GM12891 (cell line): ENCODE measurements around the gene KRT6A.

Experiments
- DNase-seq: peaks from one replicate; pipeline ENCODE4 v3.0.0; 2011; ENCODE audit warnings: low spot score; ENCODE audit not compliant: insufficient read length
- FAIRE-seq: peaks from 2 replicates; lab custom pipeline; 2011; peaks lifted over from hg19 to GRCh38; lab: Jason Lieb, UNC
- PAX5 ChIP-seq: IDR thresholded peaks from 2 replicates; pipeline ENCODE4 v1.6.1; 2011; ENCODE audit warnings: low read length, moderate library complexity, mild to moderate bottlenecking; ENCODE audit not compliant: insufficient read depth, severe bottlenecking
- POLR2A ChIP-seq: IDR thresholded peaks from 2 replicates; pipeline ENCODE4 v1.6.1; 2011; ENCODE audit warnings: low read depth, low read length, control low read depth
- POLR2AphosphoS5 ChIP-seq: IDR thresholded peaks from 2 replicates; pipeline ENCODE4 v1.6.1; 2011; ENCODE audit warnings: low read depth, low read length, control low read depth
- POU2F2 ChIP-seq: IDR thresholded peaks from 2 replicates; pipeline ENCODE4 v1.6.1; 2011; ENCODE audit warnings: low read depth, mild to moderate bottlenecking, control low read depth, low read length, moderate library complexity
- SPI1 ChIP-seq: IDR thresholded peaks from 2 replicates; pipeline ENCODE4 v1.6.1; 2011; ENCODE audit warnings: low read depth, low read length, control low read depth
- TAF1 ChIP-seq: IDR thresholded peaks from 2 replicates; pipeline ENCODE4 v1.6.1; 2011; ENCODE audit warnings: low read depth, low read length, control low read depth

The KRT6A gene

DNA sequence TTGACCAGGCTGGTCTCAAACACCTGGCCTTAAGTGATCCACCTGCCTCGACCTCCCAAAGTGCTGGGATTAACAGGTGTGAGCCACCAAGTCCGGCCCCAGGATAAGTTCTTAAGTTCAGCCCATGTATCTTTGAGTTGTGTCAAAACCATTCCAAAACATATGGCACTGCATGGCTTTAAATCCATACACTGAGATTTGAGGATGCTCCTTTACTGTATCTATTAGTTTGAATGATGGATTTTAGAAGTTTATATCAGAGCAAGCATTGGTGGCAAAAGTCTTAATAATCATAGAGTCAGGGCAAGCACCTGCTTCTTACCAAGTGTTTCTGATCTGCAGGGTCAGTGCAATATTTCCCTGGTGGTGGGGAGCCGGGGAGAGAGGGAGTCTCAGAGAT is 47.2 kb downstream of the KRT6A start:
- FAIRE-seq (no peak), DNase-seq (no peak)
- TF ChIP-seq POU2F2 = no peak
- TF ChIP-seq PAX5 = no peak
- TF ChIP-seq TAF1 = no peak
- TF ChIP-seq POLR2A = no peak
- TF ChIP-seq POLR2AphosphoS5 = no peak
- no peak for TF ChIP-seq SPI1

DNA sequence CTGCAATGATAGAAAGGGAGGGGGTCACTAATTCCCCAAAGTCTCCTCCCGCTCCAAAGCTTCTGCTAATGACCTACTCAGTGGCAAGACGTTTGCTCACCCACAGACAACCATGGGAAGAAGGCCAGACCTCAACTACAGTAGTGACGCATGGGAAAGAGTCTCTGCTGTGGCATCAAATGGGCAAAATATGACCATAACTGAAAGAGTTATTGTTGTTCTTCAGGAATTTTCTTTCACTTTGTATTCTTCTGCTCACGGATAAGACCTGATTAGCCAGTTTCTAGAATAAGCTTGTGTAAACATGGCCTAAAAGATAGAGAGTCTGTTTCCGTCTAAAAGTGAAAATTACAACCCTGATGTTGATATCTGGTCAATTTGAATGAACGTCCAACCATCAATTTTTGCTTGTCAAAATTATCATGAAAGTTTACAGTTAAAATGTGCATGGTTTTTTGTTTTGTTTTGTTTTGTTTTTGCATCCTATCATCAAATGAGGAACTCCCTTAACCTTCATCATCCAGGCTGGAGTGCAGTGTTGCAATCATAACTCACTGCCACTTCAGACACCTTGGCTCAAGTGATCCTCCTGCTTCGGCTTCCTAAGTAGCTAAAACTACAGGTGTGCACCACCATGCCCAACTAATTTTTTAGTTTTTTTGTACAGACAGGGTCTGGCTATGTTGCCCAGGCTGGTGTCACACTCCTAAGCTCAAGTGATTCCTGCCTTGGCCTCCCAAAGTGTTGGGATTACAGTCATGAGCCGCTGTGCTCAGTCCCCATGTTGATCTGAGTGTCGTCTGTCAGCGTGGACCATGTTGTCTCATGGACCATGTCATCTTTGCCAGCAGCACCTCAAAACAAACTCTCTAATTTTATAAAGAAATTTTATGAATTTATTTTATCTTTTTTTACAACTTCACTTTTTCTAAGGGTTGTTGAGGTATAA is 48.1 kb downstream of the KRT6A start:
- TF ChIP-seq PAX5 (no peak), POU2F2 (no peak), POLR2AphosphoS5 (no peak), POLR2A (no peak), TAF1 (no peak), SPI1 (no peak)

DNA sequence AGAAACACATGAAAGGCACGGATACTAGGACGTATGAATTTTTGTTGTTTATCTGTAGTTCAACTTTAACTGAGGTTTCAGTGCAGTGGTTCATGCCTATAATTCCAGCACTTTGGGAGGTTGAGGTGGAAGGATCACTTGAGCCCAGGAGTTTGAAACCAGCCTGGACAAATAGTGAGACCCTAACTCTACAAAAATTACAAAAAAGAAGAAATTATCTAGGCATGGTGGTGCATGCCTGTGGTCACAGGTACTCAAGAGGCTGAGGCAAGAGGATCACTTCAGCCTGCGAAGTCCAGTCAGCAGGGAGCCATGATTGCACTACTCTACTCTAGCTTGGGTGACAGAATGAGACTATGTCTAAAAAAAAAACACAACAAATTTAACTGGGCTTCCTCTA is 49.1 kb downstream of the KRT6A start:
- FAIRE-seq (no peak), DNase-seq (no peak)
- TF ChIP-seq POLR2A = no peak
- no peak for TF ChIP-seq PAX5
- no peak for TF ChIP-seq POLR2AphosphoS5
- no peak for TF ChIP-seq TAF1
- no peak for TF ChIP-seq SPI1
- TF ChIP-seq POU2F2 = no peak

More for the DNA sequence above, 48.1 kb downstream of the KRT6A start:
- DNase-seq (no peak), FAIRE-seq (no peak)

DNA sequence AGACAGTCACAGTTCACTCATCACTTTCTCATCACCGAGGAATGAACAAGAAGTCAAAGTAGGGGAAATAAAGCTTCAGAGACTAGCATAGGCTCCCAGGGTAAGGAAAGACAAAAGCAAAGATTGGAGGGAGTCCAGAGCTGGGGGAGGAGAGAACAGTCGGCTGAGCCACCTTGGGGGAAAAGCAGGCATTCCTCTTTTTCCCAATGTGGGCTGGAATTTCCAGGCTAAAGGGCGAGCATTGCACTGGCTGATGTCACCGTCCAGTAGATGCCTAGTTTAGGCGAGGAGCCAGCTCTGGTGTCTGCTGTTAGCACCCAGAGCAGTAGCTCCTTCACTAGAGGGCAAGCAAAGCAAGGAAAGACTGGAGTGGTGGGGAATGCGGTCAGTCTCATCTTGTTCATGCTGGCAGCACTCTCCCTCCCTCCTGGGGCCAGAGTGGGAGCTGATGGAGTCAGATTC is 50.4 kb downstream of the KRT6A start:
- no peak for DNase-seq
- no peak for FAIRE-seq
- TF ChIP-seq POLR2AphosphoS5 (no peak), TAF1 (no peak), PAX5 (no peak), POLR2A (no peak), SPI1 (no peak), POU2F2 (no peak)

DNA sequence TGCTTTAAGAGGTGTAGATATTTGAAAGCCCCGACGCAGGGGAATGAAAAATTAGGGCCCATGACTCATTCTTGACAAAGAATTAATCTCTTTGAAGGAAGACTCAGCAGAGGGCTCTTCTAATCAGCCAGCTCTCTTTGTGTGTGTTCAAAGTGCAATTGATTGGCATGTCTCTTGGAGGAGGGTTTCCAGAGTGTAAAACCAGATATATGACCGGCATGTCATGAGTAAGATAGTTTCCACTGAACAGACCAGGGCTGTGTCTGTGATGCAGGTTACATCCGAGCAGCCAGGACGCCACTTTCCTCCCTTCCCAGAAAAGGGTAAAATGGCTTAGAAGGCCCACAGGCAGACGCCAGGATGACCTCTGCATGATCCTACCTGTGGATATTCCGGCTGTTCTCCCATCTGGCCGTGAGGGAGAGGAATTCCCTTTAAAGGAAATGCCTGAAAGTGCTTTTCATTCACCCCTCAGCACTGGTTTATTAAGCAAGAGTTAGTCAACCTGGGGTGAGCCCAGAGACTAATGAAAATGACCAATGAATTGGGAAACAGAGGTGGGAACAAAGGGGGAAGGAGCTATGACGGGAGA is 51.6 kb downstream of the KRT6A start:
- no peak for TF ChIP-seq POLR2A
- FAIRE-seq (no peak), DNase-seq (no peak)

DNA sequence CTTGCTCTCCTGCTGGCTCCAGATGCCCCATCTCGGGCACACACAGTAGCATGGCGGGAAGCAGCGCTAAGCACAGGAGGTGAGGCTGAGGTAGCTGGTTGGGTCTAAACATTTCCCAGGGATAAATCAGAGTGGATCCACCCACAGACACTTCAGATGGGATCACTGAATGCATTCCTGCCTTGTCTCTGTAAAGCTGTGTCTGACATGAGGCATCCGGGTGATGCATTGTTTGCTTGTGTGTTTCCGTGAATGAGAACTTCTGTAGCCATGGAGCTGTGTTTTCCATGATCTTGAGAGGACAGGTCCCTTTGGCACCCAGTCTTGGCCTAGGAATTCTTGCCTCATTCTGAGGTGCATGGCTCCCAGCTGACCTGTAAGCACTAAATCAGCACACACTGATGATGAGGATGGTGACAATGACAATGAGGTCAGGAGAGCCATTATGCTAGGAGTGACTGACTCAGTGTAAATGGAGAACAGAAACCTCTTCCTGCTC is 52.2 kb downstream of the KRT6A start:
- FAIRE-seq = no peak
- no peak for DNase-seq
- no peak for TF ChIP-seq PAX5

- FAIRE-seq = no peak
- no peak for DNase-seq
Measured at GRCh38 chr12:52439845-52440244, 53.2 kb downstream of the KRT6A start.

DNA sequence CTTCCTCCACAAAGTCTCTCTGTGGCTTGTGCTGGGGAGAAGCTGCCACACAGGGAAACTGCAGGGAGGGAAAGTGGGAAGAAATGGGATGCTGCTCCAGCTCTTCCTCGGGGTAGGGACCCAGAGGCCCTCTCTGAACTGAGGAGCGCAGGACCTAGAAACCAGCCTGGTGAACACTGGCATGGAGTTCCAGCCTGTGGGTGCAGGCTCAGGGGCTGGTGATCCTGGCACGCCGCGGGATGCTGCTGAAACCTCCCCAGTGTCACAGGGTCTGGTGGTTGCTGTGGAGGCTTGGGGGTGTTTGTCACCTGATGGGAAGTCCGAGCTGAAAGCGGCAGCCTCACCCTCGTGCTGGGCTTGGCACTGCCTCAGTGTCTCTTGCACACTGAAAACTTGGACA is 53.6 kb downstream of the KRT6A start:
- no peak for TF ChIP-seq POU2F2
- TF ChIP-seq POLR2AphosphoS5 = no peak
- TF ChIP-seq SPI1 = no peak
- no peak for TF ChIP-seq PAX5
- no peak for TF ChIP-seq TAF1
- no peak for TF ChIP-seq POLR2A
- FAIRE-seq (no peak), DNase-seq (no peak)

More at GRCh38 chr12:52439845-52440244, 53.2 kb downstream of the KRT6A start:
- no peak for TF ChIP-seq POLR2A
- TF ChIP-seq SPI1 = no peak
- no peak for TF ChIP-seq PAX5
- no peak for TF ChIP-seq POLR2AphosphoS5

DNA sequence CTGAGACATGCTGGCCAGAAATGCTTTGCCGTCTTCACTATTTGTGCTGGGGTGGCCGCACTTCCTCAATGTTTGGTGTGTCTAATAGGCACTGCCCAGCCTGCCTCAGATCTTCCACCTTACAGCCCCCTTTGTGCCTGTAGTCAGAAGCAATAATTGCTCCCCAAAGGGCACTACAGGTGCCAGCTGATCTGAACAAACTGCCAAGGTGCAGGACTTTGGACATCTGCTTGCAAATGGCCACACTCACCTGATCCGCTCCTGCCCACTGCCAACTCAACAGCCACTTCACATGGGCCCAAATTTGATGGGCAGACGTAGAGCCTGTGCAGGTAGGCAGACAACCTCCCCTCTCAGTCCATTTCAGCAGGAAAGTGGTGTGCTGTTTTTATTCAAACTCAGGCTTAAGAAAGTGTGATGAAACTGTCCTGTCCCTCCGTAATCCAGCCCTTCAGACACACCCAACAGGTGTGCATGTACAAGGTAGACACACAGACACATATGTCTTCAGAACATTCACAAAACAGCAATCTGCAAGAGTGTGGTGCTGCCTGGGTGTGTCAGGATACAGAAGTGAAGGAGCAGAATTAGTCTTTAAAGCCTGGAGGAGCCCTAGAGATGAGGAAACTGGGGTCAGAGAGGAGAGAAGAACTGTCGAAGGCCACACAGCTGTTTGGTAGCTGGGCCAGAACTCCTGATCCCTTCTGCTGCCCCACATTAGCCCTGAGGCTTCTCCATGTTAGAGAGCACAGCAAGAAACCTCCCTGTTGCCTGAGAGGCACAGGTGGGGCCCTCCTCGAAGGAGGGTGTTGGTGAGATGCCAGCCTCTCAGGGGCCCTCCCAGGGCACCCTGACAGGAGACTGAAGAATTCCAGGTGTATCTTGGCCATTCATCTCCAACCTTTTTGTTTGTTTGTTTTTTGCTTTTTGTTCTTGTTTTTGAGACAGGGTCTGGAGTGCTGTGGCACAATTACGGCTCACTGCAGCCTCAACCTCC is 54.5 kb downstream of the KRT6A start:
- no peak for FAIRE-seq
- no peak for DNase-seq

More for the DNA sequence above, 54.5 kb downstream of the KRT6A start:
- no peak for TF ChIP-seq POLR2AphosphoS5
- no peak for TF ChIP-seq TAF1
- TF ChIP-seq POU2F2 = no peak
- TF ChIP-seq SPI1 = no peak
- no peak for TF ChIP-seq POLR2A
- TF ChIP-seq PAX5 = no peak
